GM12878 (cell line): ENCODE data around the gene PPIC. TPM values are rescaled to one million over a fixed set of nuclear protein-coding genes. Genes with fewer than 3 reads are reported as not detected.
A peak's percentile ranks its signal among the peaks of the same experiment; 100 is the strongest.

Source experiments
- ATAC-seq: fragments of 200-7000 bp; cut with Tn5 transposase; 3 replicates; pipeline ENCODE4 v1.9.1; 2020; ENCODE audit warnings: mild to moderate bottlenecking, moderate library complexity
- BruUV-seq: library from RNA; stranded (reverse); fragments of 400-500 nt; replicated peaks from 2 replicates; lab custom pipeline; 2021; lab: Mats Ljungman, UMichigan
- CTCF ChIA-PET: fragments of 300-600 bp; sonication (Branson Sonifier 250); formaldehyde crosslinking; extraction: SDS; loops from one replicate; lab custom pipeline; 2021; ENCODE audit warnings: inconsistent platforms; lab: Yijun Ruan, JAX
- POLR2A ChIA-PET: fragments of 350-600 bp; formaldehyde crosslinking; extraction: SDS; loops from one replicate; lab custom pipeline; 2021; ENCODE audit warnings: inconsistent platforms; lab: Charles Lee
- RAD21 ChIA-PET: fragments of 300-600 bp; sonication (Branson Sonifier 250); formaldehyde crosslinking; loops from one replicate; lab custom pipeline; 2023; ENCODE audit warnings: antibody characterized with exemption; ENCODE audit not compliant: unreplicated experiment; lab: Charles Lee
- SMC1A ChIA-PET: fragments of 300-600 bp; sonication (Branson Sonifier 250); formaldehyde crosslinking; loops from one replicate; lab custom pipeline; 2023; ENCODE audit not compliant: unreplicated experiment, uncharacterized antibody; lab: Charles Lee
- DNase-seq: peaks from one replicate; pipeline ENCODE4 v3.0.0-alpha.2; 2011; ENCODE audit warnings: low read depth, low spot score
- FAIRE-seq: peaks from 3 replicates; lab custom pipeline; 2011; peaks lifted over from hg19 to GRCh38; lab: Jason Lieb, UNC
- H2AFZ ChIP-seq: 2 replicates; pipeline ENCODE4 v1.6.0; 2011; ENCODE audit warnings: low read depth, low read length, control low read depth; ENCODE audit not compliant: control insufficient read depth
- H3K27ac ChIP-seq: 2 replicates; pipeline ENCODE4 v1.5.1; 2011; ENCODE audit warnings: control low read depth; ENCODE audit not compliant: control insufficient read depth, insufficient read depth
- H3K27me3 ChIP-seq, 2 experiments: replicated peaks in 1 of 2; 2 replicates each; pipeline versions ENCODE4 v1.6.0 to v1.6.1; 2011; ENCODE audit warnings: low read length in 1 of 2; ENCODE audit not compliant: control insufficient read depth in 2 of 2, insufficient read depth in 2 of 2
- H3K36me3 ChIP-seq, 2 experiments: 2 replicates each; pipeline ENCODE4 v1.5.1; 2011; ENCODE audit warnings: low read length in 1 of 2; ENCODE audit not compliant: control insufficient read depth in 2 of 2, insufficient read depth in 2 of 2
- H3K4me1 ChIP-seq: 2 replicates; pipeline ENCODE4 v1.6.1; 2011; ENCODE audit warnings: mild to moderate bottlenecking, low read length, moderate library complexity, mixed read lengths; ENCODE audit not compliant: control insufficient read depth, insufficient read depth
- H3K4me2 ChIP-seq: 2 replicates; pipeline ENCODE4 v1.6.0; 2011; ENCODE audit warnings: control low read depth; ENCODE audit not compliant: control insufficient read depth, insufficient read depth
- H3K4me3 ChIP-seq: fragments of 200-600 bp; sonication (generic); 2 replicates; pipeline ENCODE4 v1.5.1; 2016
- H3K79me2 ChIP-seq: 2 replicates; pipeline ENCODE4 v1.6.0; 2011; ENCODE audit warnings: low read length; ENCODE audit not compliant: control insufficient read depth, insufficient read depth
- H3K9ac ChIP-seq: 2 replicates; pipeline ENCODE4 v1.8.0; 2011; ENCODE audit warnings: low read length, control low read depth, mixed read lengths; ENCODE audit not compliant: control insufficient read depth, insufficient read depth
- H3K9me3 ChIP-seq: replicated peaks from 3 replicates; pipeline ENCODE4 v1.5.1; 2011; ENCODE audit warnings: mild to moderate bottlenecking, low read length; ENCODE audit not compliant: control insufficient read depth, insufficient read depth
- H4K20me1 ChIP-seq: 2 replicates; pipeline ENCODE4 v1.6.0; 2011; ENCODE audit not compliant: control insufficient read depth, insufficient read depth
- BCLAF1 ChIP-seq: fragments of 450-650 bp; IDR thresholded peaks from 2 replicates; pipeline ENCODE4 v1.6.1; 2017; ENCODE audit warnings: antibody characterized with exemption, mild to moderate bottlenecking, moderate library complexity
- DPF2 ChIP-seq: fragments of 450-650 bp; IDR thresholded peaks from 2 replicates; pipeline ENCODE4 v1.6.1; 2017; ENCODE audit warnings: mild to moderate bottlenecking
- ESRRA ChIP-seq: IDR thresholded peaks from 2 replicates; pipeline ENCODE4 v1.6.1; 2012; ENCODE audit warnings: mild to moderate bottlenecking, low read length, improper control_type of control experiment
- GABPA ChIP-seq: IDR thresholded peaks from 2 replicates; pipeline ENCODE4 v1.6.1; 2014; ENCODE audit warnings: antibody characterized with exemption, low read depth, mild to moderate bottlenecking, inconsistent platforms
- GATAD2B ChIP-seq: fragments of 450-650 bp; conservative IDR thresholded peaks from 2 replicates; pipeline ENCODE4 v1.6.1; 2017; ENCODE audit warnings: low read depth, mild to moderate bottlenecking, moderate library complexity
- MXI1 ChIP-seq: fragments of 150-350 bp; IDR thresholded peaks from 2 replicates; pipeline ENCODE4 v1.6.1; 2011; ENCODE audit warnings: low read depth, mild to moderate bottlenecking, inconsistent platforms, low read length, improper control_type of control experiment
- NFYA ChIP-seq: IDR thresholded peaks from 2 replicates; pipeline ENCODE4 v1.6.1; 2011; ENCODE audit warnings: low read depth, mild to moderate bottlenecking, low read length, improper control_type of control experiment, borderline replicate concordance
- SMAD5 ChIP-seq: IDR thresholded peaks from 2 replicates; pipeline ENCODE4 v1.6.1; 2016; ENCODE audit warnings: antibody characterized with exemption, low read depth
- SP1 ChIP-seq: IDR thresholded peaks from one replicate; pipeline ENCODE4 v1.6.1; 2011; ENCODE audit warnings: low read depth, low read length
- SREBF1 ChIP-seq: IDR thresholded peaks from 2 replicates; pipeline ENCODE4 v1.6.1; 2012; ENCODE audit warnings: mild to moderate bottlenecking, low read length
- SUPT20H ChIP-seq: IDR thresholded peaks from 2 replicates; pipeline ENCODE4 v1.6.1; 2011; ENCODE audit warnings: low read depth, mild to moderate bottlenecking, low read length, moderate library complexity, borderline replicate concordance; ENCODE audit not compliant: control insufficient read depth
- SUZ12 ChIP-seq: fragments of 200-600 bp; sonication (generic); IDR thresholded peaks from one replicate; pipeline ENCODE4 v1.6.1; 2018; ENCODE audit warnings: antibody characterized with exemption, mild to moderate bottlenecking; ENCODE audit not compliant: unreplicated experiment
- ZBTB33 ChIP-seq: fragments of 450-650 bp; IDR thresholded peaks from 2 replicates; pipeline ENCODE4 v1.6.1; 2017; ENCODE audit warnings: mild to moderate bottlenecking
- WGBS: methylation state at CpG from one replicate; pipeline ENCODE4 v1.1.6; 2016; ENCODE audit warnings: low lambda C conversion rate; ENCODE audit not compliant: insufficient replicate concordance, insufficient coverage; ENCODE audit errors: missing lambda C conversion rate; 5-methylcytosine and 5-hydroxymethylcytosine counted together
- in situ Hi-C: fragments of 300-500 bp; cut with MboI; formaldehyde crosslinking; loops from 9 replicates; pipeline ENCODE4 v1.14.3; 2018; ENCODE audit warnings: mixed read lengths
- intact Hi-C: fragments of 100-400 bp; cut with micrococcal nuclease; formaldehyde crosslinking; loops from one replicate; pipeline ENCODE4 v1.14.2; 2022; ENCODE audit not compliant: unreplicated experiment
- polyA plus RNA-seq, 11 experiments: library from polyadenylated mRNA; depleted of rRNA in 4 of 11; unstranded in 6 of 11; stranded (reverse) in 5 of 11; fragments of >200 nt; fragmentation: Nextera tagmentation in 4 of 11; fragmentation: Illumina TruSeq in 1 of 11; extraction: Ambion mirVana in 4 of 11; extraction: Trizol in 1 of 11; gene quantifications; 1 replicate in 1 of 11; 2 replicates in 10 of 11; pipeline versions ENCODE4 v1.2.1 to v1.2.3, GENCODE V29; 2011 to 2016; ENCODE audit warnings: inconsistent platforms in 2 of 11, missing spikeins in 2 of 11, low read depth in 1 of 11
- total RNA-seq, 4 experiments: library from RNA; depleted of rRNA in 3 of 4; stranded (reverse); fragments of >200 nt in 3 of 4; fragmentation: Illumina TruSeq in 1 of 4; extraction: Trizol in 1 of 4; gene quantifications; 2 replicates each; pipeline versions ENCODE4 v1.2.1 to v1.2.3, GENCODE V29; 2013 to 2021

The PPIC gene
- total and polyA plus RNA-seq, 10 of the 15 experiments (the other 5 are each of a cell fraction or from before 2014, with no cell fraction given), result 0.12 to 0.21 TPM; not detected in 8

GRCh38 chr5:123035918-123036390 lies 571 bp downstream of the PPIC start:
- Histone ChIP-seq H3K9ac (no peak overlapping the region; the same call in 1 of the 2 replicates), H3K4me2 (peak overlapping the region; percentile 81), H2AFZ (peak overlapping the region; percentile 44), H3K4me3 (peak overlapping the region; percentile 70), H3K27ac (no peak overlapping the region), H3K4me1 (peaks cover 3% of the 10 kb centered on the region; the same call in 1 of the 2 replicates), H3K79me2 (no peaks in the 10 kb centered on the region), H4K20me1 (no peaks in the 10 kb centered on the region), H3K9me3 (no peaks in the 10 kb centered on the region), H3K27me3 (peaks cover 4 to 18% of the 10 kb centered on the region in 2 experiments), H3K36me3 (no peaks in the 10 kb centered on the region)
- ChIA-PET POLR2A (no interaction called here), SMC1A (no interaction called here), RAD21 (no interaction called here), CTCF (no interaction called here)
- no TSS peak for BruUV-seq
- TF ChIP-seq NFYA, result no peak
- TF ChIP-seq SUZ12, result peak; percentile 47
- in situ Hi-C loops (no loop called here), intact Hi-C loops (no loop called here)
- DNase-seq, result no peak
- peak; percentile 48 for ATAC-seq
- WGBS, result 2% methylated on average over 23 of the region's 40 CpGs
- FAIRE-seq, result no peak

GRCh38 chr5:123035360-123035917 lies 1.1 kb downstream of the PPIC start:
- intact Hi-C loops, result no loop called here
- Histone ChIP-seq H4K20me1 (no peaks in the 10 kb centered on the region), H2AFZ (peak overlapping the region; percentile 44; the same call in 1 of the 2 replicates), H3K36me3 (no peaks in the 10 kb centered on the region), H3K4me2 (peak overlapping the region; percentile 81), H3K27ac (no peak overlapping the region), H3K4me3 (no peak overlapping the region), H3K27me3 (peaks cover 4 to 18% of the 10 kb centered on the region in 2 experiments), H3K4me1 (peaks cover 3% of the 10 kb centered on the region; the same call in 1 of the 2 replicates), H3K79me2 (no peaks in the 10 kb centered on the region), H3K9me3 (no peaks in the 10 kb centered on the region), H3K9ac (no peak overlapping the region)
- CTCF ChIA-PET, result no interaction called here
- FAIRE-seq (no peak), DNase-seq (no peak), ATAC-seq (peak; percentile 29; the same call in 2 of the 3 replicates)
- no TSS peak for BruUV-seq
- WGBS, result 4% methylated on average over 27 of the region's 27 CpGs
- RAD21 ChIA-PET, result no interaction called here
- SMC1A ChIA-PET, result no interaction called here
- in situ Hi-C loops, result no loop called here
- POLR2A ChIA-PET, result no interaction called here
- TF ChIP-seq DPF2 (no peak), ZBTB33 (no peak), SP1 (no peak), MXI1 (no peak), BCLAF1 (no peak), ESRRA (no peak), GATAD2B (no peak), SMAD5 (no peak), SREBF1 (no peak), GABPA (no peak), SUPT20H (no peak)
